Activated T-helper 1 cell treated with Interleukin-2 at 50 U/mL for 16 hours (primary cell): ENCODE measurements around the gene UBE2J1.
"Not testable (repeated sequence)": the region's sequence is repeated elsewhere in the genome, so short reads cannot be mapped to it uniquely, and the experiment has no call there.

ENCODE experiments used
- DNase-seq: peaks from one replicate; pipeline ENCODE4 v3.0.0-alpha.2; 2020; ENCODE audit warnings: low read depth

UBE2J1 gene, protein sequence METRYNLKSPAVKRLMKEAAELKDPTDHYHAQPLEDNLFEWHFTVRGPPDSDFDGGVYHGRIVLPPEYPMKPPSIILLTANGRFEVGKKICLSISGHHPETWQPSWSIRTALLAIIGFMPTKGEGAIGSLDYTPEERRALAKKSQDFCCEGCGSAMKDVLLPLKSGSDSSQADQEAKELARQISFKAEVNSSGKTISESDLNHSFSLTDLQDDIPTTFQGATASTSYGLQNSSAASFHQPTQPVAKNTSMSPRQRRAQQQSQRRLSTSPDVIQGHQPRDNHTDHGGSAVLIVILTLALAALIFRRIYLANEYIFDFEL

DNA sequence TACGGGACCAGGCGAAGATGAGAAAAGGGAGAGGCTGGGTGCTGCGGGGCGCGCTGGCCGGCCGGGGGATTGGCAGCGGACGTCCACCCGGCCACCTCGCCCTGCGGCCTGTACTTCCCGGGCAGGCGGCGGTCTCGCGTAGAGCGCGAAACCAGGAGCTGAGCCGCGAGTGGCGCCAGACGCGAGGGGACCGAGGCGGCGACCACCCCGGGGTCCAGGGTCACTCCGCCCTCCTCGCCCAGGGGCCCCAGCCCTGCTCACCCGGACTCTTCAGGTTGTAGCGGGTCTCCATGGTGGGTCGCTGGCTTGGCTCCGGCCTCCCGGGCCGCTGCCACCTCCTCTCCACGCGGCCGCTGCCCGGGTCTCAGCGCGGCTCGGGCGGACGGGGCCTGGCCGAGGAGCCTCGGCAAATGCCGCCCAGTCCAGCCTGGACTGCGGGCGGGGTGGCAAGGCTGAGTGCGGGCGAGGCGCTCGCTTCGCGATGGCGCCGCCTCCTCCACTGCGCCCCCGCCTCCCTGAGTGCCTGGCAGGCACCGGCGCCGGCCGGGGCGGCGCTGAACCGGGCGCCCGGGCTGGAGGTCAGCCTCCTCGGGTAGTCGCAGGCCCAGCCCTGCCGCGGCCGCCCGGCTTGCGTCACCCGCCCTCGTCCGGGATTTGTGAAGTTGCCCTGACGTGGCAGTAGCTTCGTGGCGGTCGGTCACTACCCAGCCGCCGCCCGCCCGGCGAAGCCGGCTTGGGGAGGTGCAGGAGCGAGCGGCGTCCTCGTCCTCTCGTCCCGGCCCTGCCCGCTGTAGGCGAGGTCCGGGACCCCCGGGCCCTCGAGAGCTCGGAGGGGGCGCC, at the start of gene UBE2J1:
Gene UBE2J1, minus strand, starts transcription at position 445 of the 840 bp plus-strand sequence. Its CDS starts 153 bp downstream, at position 292.
- DNase-seq = peak; percentile 63

DNA sequence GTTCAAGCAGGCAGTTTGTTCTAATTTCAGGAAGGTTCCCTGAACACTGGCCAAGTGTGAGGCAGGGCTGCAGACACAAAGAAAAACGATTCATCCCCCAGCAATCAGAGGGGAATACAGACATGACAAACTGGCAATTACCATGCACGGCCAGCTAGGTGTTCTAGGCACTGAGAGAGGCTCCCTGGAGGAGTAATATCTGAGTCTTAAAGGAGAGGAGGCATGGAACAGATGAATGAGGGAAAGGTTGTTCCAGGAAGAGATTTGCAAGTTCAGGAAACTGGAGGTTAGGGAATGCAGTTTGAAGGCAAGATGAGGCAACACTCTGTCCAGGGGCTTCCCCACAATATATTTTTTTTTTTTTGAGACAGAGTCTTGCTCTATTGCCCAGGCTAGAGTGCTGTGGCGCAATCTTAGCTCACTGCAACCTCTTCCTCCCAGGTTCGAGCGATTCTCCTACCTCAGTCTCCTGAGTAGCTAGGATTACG, 48.4 kb upstream of the UBE2J1 start:
- no peak for DNase-seq

DNA sequence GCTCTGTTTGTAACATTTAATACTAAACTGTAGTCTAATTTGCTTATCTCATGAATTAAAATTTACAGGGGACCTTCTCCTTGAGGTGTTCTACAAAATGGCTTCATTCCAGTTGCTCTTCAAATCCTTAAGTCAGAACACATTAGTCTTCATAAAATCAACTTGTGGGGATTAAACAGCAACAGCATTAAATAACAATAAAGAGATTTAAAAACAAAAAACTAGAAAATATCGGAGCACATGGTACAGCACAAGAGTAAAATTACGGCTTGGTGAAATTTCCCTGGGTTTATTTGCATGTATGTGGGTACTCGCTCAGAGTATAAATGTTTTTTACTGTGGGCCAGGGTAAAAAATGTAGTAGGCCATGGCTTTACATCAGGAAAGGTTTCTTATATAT, 47.5 kb upstream of the UBE2J1 start:
- DNase-seq = no peak

GRCh38 chr6:89398762-89399525, 46.4 kb upstream of the UBE2J1 start:
- no peak for DNase-seq

- not testable (repeated sequence) for DNase-seq
Observed at GRCh38 chr6:89397884-89398283, 45.4 kb upstream of the UBE2J1 start.

DNA sequence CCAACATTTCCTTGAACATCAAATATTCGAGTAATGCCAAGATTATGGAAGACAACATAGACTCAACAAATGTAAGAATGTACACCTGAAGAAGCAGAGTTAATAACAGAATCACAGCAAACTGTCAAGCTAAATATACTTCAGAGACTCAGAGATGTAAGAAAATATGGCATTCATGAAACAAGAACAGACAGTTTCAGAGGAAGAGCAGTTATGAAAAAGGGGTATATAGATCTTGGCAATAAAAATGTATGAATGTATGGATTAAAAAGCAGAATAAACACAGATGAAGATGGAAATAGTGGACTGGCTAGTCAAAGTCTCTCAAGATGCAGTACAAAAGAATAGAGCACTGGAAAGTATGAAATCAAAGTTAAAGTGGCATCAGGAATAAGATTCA, 41.1 kb upstream of the UBE2J1 start:
- no peak for DNase-seq

DNA sequence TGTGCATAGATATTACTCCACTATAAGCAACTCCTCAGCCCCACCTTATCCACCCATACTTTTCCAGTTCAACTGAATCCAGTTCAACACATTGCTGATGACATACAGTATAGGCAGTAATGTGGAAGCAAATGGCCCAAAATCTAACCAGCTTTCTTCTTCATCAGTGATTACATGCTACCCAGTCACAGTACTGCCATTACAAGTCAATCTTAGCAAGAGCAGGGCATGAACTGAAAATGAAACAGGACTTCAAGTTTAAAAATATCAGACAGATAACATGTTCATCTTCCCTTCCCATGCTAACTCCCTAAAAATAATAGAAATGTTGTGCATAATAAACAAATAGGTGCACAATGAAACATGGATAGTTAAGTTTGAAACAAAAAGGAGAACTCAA, 40.3 kb upstream of the UBE2J1 start:
- DNase-seq = no peak

- no peak for DNase-seq
Observed at GRCh38 chr6:89388846-89389245, 36.3 kb upstream of the UBE2J1 start.

- DNase-seq = no peak
Observed at GRCh38 chr6:89387516-89388201, 35.1 kb upstream of the UBE2J1 start.

GRCh38 chr6:89386917-89387491, 34.5 kb upstream of the UBE2J1 start:
- DNase-seq = no peak

- DNase-seq = no peak
Observed at GRCh38 chr6:89385846-89386245, 33.3 kb upstream of the UBE2J1 start.

DNA sequence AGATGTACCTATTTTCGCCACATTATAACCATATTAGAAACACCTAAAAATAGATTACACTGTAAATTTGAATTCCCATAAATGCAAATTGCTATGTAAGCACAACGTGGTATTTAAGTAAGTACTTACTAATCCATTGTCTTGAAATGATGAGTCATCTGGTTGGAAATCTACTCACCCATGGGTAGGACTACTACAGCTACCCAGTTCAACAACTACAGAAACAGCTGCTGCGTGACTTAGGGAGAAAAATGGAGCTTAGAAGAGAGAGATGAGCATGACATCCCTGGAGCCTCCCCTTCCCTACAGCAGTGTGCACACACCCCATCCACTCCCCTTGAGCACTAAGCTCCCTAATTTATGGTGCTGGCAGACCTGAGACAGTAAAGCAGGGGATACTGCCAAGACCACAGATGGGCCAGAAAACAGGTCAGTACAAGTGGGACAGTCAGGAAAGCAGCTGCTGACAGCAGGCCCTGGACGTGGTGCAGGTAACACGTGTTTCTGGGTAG, 32.7 kb upstream of the UBE2J1 start:
- no peak for DNase-seq

GRCh38 chr6:89381031-89381430, 28.5 kb upstream of the UBE2J1 start:
- DNase-seq = no peak

DNA sequence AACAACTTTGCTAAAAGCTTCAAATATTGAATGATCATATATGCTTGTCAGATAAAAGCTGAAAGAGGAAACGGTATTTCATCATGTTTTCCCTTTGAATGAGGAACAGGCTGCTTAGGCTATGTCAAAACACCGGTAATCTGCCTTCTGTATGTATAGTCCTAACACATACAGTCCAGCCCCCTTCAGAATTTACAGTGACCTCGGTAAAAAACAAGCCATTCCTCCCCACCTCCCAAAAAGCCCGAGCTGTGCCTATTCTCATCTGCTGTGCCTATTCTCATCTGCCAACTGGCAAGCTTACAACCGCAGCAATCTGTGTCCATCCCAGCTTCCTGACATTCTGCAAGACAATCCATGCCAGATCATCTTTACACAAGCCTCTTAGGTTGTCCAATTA, 26.8 kb upstream of the UBE2J1 start:
- no peak for DNase-seq

- DNase-seq = no peak
Observed at GRCh38 chr6:89378628-89379027, 26.1 kb upstream of the UBE2J1 start.

DNA sequence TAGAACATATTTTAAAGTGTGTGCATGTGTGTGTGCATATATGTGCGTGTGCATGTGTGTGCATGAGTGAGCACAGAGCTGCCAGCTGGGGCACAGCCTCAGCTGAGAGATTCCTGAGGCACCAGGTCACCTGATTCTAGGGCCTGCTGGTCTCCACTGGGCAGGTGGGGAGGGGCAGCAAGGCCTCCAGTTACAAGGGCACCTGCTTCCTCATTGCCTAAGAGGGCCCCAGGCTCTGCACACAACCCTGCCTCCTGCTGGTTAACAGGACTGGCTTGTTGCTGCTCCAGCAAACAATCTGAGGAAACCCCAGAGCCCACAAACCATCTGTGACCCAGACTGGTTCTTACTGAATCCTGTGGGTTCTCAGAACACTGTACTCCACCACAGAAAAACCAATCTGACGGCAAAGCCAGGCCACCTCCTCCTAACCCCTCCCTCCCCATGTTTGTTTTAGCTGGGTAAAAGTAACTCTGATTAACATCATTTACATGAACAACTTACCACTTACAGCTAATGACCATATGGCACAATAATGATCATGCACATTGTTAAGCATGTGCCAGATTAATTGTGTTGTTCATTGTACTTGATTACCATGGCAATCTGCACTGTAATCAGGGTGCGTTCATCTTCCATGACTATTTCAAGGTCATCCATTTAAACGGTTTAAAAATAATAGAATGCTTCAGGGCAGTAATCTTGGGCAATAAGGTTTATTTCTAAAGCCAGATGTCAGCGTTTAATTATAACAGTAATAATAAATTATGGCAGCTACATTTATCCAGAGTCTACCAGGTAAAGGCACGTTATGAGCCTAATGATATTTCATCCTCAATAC, 23.1 kb upstream of the UBE2J1 start:
- DNase-seq = peak; percentile 34

DNA sequence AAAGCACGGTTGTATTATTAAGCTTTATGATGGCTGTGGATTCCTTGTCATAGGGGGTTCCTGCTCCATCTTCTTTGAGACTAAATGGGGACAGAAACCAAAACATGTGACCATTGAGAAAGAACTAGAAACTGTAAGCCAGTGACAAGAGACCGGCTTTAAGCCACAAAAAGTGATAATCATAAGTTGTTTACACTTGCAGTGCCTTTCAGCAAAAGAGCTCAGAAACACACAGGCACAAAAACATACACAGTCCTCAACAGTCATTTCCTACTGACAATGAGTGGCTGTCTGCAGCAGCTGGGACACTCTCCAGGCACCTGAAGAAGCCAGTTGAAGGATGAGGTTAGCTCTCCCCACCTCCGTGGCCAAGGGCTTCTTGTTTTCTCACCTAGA, 20.0 kb upstream of the UBE2J1 start:
- no peak for DNase-seq

- peak; percentile 60 for DNase-seq
Observed at GRCh38 chr6:89371849-89372505, 19.5 kb upstream of the UBE2J1 start.

DNA sequence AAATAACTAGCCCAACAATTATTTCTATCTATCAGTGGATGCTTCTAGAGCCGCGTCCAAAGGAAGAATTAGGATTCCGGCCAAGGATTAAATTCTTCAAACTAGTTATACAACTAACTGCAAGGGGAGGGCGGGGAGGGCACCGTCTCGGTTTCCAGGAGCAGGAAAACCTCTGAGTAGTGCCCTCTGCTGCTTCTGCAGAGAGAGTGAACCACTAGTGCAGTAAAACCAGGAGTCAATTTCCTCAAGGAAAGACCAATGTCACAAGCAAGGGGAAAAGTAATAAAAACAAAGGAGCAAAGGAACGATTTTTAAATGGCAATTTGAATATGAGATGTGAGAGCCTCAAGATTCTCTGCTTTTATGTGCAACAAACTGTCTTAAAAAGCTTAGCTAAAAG, 16.5 kb upstream of the UBE2J1 start:
- DNase-seq = no peak

DNA sequence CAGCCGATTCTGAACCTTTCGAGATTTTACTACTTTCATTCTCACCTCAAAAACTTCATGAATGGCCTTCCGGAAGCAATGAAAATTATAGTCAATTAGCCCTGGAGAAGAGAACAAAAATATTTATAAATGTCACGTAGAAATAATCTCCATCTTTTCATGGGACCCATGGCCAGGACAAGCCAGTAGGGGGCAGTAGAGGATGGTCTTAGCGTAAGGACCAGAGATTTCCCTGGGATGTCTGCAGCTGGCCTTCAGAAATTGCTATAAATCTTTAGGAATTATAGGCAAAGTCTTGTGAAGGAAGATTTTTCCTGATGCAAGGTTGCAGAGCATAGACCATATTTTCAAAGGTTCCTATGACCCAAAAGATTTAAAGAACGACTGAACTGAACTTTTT, 15.6 kb upstream of the UBE2J1 start:
- DNase-seq = peak; percentile 17
